Fibroblast of villous mesenchyme (primary cell): ENCODE results near the gene SYCE3. TPM values are rescaled to one million over a fixed set of nuclear protein-coding genes. Genes with fewer than 3 reads are reported as not detected.

Experiments
- DNase-seq: peaks from one replicate; pipeline ENCODE4 v3.0.0-alpha.2; 2010; ENCODE audit warnings: low read depth
- H3K4me3 ChIP-seq: 2 replicates; pipeline ENCODE4 v1.5.1; 2011; ENCODE audit warnings: low read depth, mild to moderate bottlenecking, low read length
- CTCF ChIP-seq: IDR thresholded peaks from 2 replicates; pipeline ENCODE4 v1.5.1; 2012; ENCODE audit warnings: low read depth, mild to moderate bottlenecking, low read length; ENCODE audit not compliant: insufficient read depth
- total RNA-seq: library from RNA; depleted of rRNA; stranded (reverse); fragments of >200 nt; gene quantifications from 2 replicates; pipeline ENCODE4 v1.2.3, GENCODE V29; 2012

SYCE3 gene
- total RNA-seq, 1 donor = not detected

GRCh38 chr22:50507421-50507990 lies 55.2 kb downstream of the SYCE3 start, which contains the start of gene LMF2:
LMF2 (minus strand) TSS chr22:50507702; CDS start chr22:50507675, 27 bp downstream.
- peak within 1 kb of the TSS; percentile 91 for H3K4me3 ChIP-seq
- TF ChIP-seq CTCF = no peak
- DNase-seq = no peak

GRCh38 chr22:50506611-50507420 lies 55.9 kb downstream of the SYCE3 start:
- no peak for TF ChIP-seq CTCF
- H3K4me3 ChIP-seq = peak overlapping the region; percentile 91
- no peak for DNase-seq

GRCh38 chr22:50505776-50506610 lies 56.7 kb downstream of the SYCE3 start:
- DNase-seq = no peak
- no peak for TF ChIP-seq CTCF
- peak overlapping the region; percentile 91 for H3K4me3 ChIP-seq

- TF ChIP-seq CTCF = no peak
- no peak overlapping the region for H3K4me3 ChIP-seq
- no peak for DNase-seq
These were observed 57.4 kb downstream of the SYCE3 start for GRCh38 chr22:50505276-50505775.

GRCh38 chr22:50504369-50505211 lies 58.1 kb downstream of the SYCE3 start:
- TF ChIP-seq CTCF = no peak
- no peak for DNase-seq
- no peak overlapping the region for H3K4me3 ChIP-seq
